HCT116 (cell line): ENCODE measurements around the gene CLDN5. TPM values are rescaled to one million over a fixed set of nuclear protein-coding genes. Genes with fewer than 3 reads are reported as not detected.

ENCODE experiments used
- ATAC-seq: fragments of 200-7000 bp; cut with Tn5 transposase; 2 replicates; pipeline ENCODE4 v1.9.1; 2020; ENCODE audit warnings: mild to moderate bottlenecking, moderate library complexity
- BruUV-seq: library from RNA; stranded (reverse); fragments of 400-500 nt; replicated peaks from 2 replicates; lab custom pipeline; 2021; lab: Mats Ljungman, UMichigan
- CTCF ChIA-PET: fragments of 300-600 bp; sonication (Branson Sonifier 250); formaldehyde crosslinking; loops from one replicate; lab custom pipeline; 2021; ENCODE audit warnings: antibody characterized with exemption; lab: Charles Lee
- POLR2A ChIA-PET: fragments of 300-600, 350-600 bp; sonication (Branson Sonifier 250); formaldehyde crosslinking; loops from one replicate; lab custom pipeline; 2021; ENCODE audit warnings: antibody characterized with exemption; lab: Charles Lee
- RAD21 ChIA-PET, 2 experiments: fragments of 300-600 bp; sonication (Branson Sonifier 250); formaldehyde crosslinking; loops; one replicate each; lab custom pipeline; 2023; ENCODE audit warnings: low total read pairs in 2 of 2; ENCODE audit not compliant: uncharacterized antibody in 2 of 2, unreplicated experiment in 2 of 2, low non-redundant PET in 1 of 2; lab: Charles Lee
- DNase-seq: peaks from one replicate; pipeline ENCODE4 v3.0.0-alpha.2; 2010; ENCODE audit warnings: low read depth, low spot score
- H2AFZ ChIP-seq: fragments of 200-600 bp; shearing (Covaris generic), sonication (generic); 2 replicates; pipeline ENCODE4 v1.6.1; 2017; ENCODE audit warnings: low read depth, mixed run types, mixed read lengths, antibody characterized with exemption, low read length; ENCODE audit not compliant: poor library complexity, severe bottlenecking
- H3K27ac ChIP-seq: 2 replicates; pipeline ENCODE4 v1.5.1; 2012; ENCODE audit warnings: low read depth, low read length
- H3K27me3 ChIP-seq: fragments of 200-600 bp; sonication (generic); 2 replicates; pipeline ENCODE4 v1.6.1; 2016; ENCODE audit warnings: mixed run types, low read length, mixed read lengths; ENCODE audit not compliant: insufficient read depth
- H3K36me3 ChIP-seq, 2 experiments: fragments of 200-500 bp in 1 of 2; fragments of 200-600 bp in 1 of 2; sonication (Bioruptor generic) in 1 of 2; sonication (generic) in 1 of 2; 2 replicates each; pipeline versions ENCODE4 v1.5.1 to v1.6.1; 2014 to 2016; ENCODE audit warnings: low read length in 2 of 2, inconsistent platforms in 1 of 2, mixed read lengths in 1 of 2, mixed run types in 1 of 2; ENCODE audit not compliant: insufficient read depth in 2 of 2, control insufficient read depth in 1 of 2
- H3K4me1 ChIP-seq, 2 experiments: fragments of 200-600 bp in 1 of 2; sonication (generic) in 1 of 2; 2 replicates each; pipeline versions ENCODE4 v1.5.1 to v1.6.1; 2012 to 2017; ENCODE audit warnings: low read length in 2 of 2, inconsistent platforms in 1 of 2, mild to moderate bottlenecking in 1 of 2, mixed read lengths in 1 of 2, mixed run types in 1 of 2, moderate library complexity in 1 of 2; ENCODE audit not compliant: insufficient read depth in 2 of 2, control insufficient read depth in 1 of 2
- H3K4me2 ChIP-seq: fragments of 200-600 bp; sonication (generic); 2 replicates; pipeline ENCODE4 v1.6.1; 2017; ENCODE audit warnings: mixed run types, low read length, mixed read lengths
- H3K4me3 ChIP-seq, 2 experiments: fragments of 200-600 bp in 1 of 2; sonication (generic) in 1 of 2; replicated peaks in 1 of 2; 2 replicates each; pipeline ENCODE4 v1.5.1; 2011 to 2016; ENCODE audit warnings: low read length in 2 of 2, control low read depth in 1 of 2, low read depth in 1 of 2, mild to moderate bottlenecking in 1 of 2, mixed read lengths in 1 of 2, mixed run types in 1 of 2
- H3K79me2 ChIP-seq: fragments of 200-600 bp; sonication (generic); 2 replicates; pipeline ENCODE4 v1.6.1; 2017; ENCODE audit warnings: mild to moderate bottlenecking, mixed run types, low read length, moderate library complexity, mixed read lengths; ENCODE audit not compliant: insufficient read depth
- H3K9ac ChIP-seq: fragments of 200-600 bp; sonication (generic); 2 replicates; pipeline ENCODE4 v1.6.1; 2016; ENCODE audit warnings: low read length, mixed read lengths
- H3K9me2 ChIP-seq: fragments of 200-600 bp; sonication (generic), shearing (Covaris generic); 2 replicates; pipeline ENCODE4 v1.6.1; 2017; ENCODE audit warnings: mixed run types, mild to moderate bottlenecking, moderate library complexity; ENCODE audit not compliant: insufficient read depth
- H3K9me3 ChIP-seq, 2 experiments: fragments of 200-500 bp in 1 of 2; fragments of 200-600 bp in 1 of 2; sonication (Bioruptor generic) in 1 of 2; sonication (generic) in 1 of 2; 2 replicates each; pipeline ENCODE4 v1.6.1; 2014 to 2017; ENCODE audit warnings: low read length in 2 of 2, mixed read lengths in 2 of 2, inconsistent platforms in 1 of 2, low read depth in 1 of 2, mild to moderate bottlenecking in 1 of 2, mixed run types in 1 of 2, moderate library complexity in 1 of 2; ENCODE audit not compliant: control insufficient read depth in 1 of 2, insufficient read depth in 1 of 2
- H4K20me1 ChIP-seq: fragments of 200-600 bp; sonication (generic), shearing (Covaris generic); 2 replicates; pipeline ENCODE4 v1.6.1; 2017; ENCODE audit warnings: mixed run types, mild to moderate bottlenecking, moderate library complexity; ENCODE audit not compliant: insufficient read depth
- EZH2phosphoT487 ChIP-seq: fragments of 200-600 bp; IDR thresholded peaks from 2 replicates; pipeline ENCODE4 v1.6.1; 2018; ENCODE audit warnings: antibody characterized with exemption, borderline replicate concordance
- JUND ChIP-seq: IDR thresholded peaks from 2 replicates; pipeline ENCODE4 v1.6.1; 2012
- POLR2A ChIP-seq: IDR thresholded peaks from 2 replicates; pipeline ENCODE4 v1.7.0; 2011; ENCODE audit warnings: borderline replicate concordance; ENCODE audit not compliant: insufficient read depth, insufficient read length; ENCODE audit errors: extremely low read depth
- POLR2AphosphoS5 ChIP-seq: IDR thresholded peaks from 2 replicates; pipeline ENCODE4 v1.6.1; 2011; ENCODE audit warnings: mild to moderate bottlenecking, low read depth, low read length, moderate library complexity
- RAD21 ChIP-seq: IDR thresholded peaks from 2 replicates; pipeline ENCODE4 v1.6.1; 2012; ENCODE audit warnings: low read depth, mild to moderate bottlenecking
- SRF ChIP-seq: IDR thresholded peaks from 2 replicates; pipeline ENCODE4 v1.6.1; 2012; ENCODE audit warnings: low read depth
- TCF7L2 ChIP-seq: IDR thresholded peaks from 2 replicates; pipeline ENCODE4 v1.7.0; 2011; ENCODE audit warnings: borderline replicate concordance, inconsistent platforms; ENCODE audit not compliant: insufficient read depth, insufficient read length; ENCODE audit errors: extremely low read depth
- YY1 ChIP-seq: IDR thresholded peaks from 2 replicates; pipeline ENCODE4 v1.6.1; 2011; ENCODE audit warnings: low read length, low read depth, moderate library complexity, mild to moderate bottlenecking; ENCODE audit not compliant: insufficient replicate concordance; ENCODE audit errors: extremely low read depth
- ZFX ChIP-seq: fragments of 450-650 bp; IDR thresholded peaks from 2 replicates; pipeline ENCODE4 v1.6.1; 2017
- ZNF274 ChIP-seq: fragments of 200-500 bp; sonication (Bioruptor generic); IDR thresholded peaks from 2 replicates; pipeline ENCODE4 v1.6.1; 2014; ENCODE audit warnings: mild to moderate bottlenecking, low read depth, low read length, inconsistent platforms
- intact Hi-C: fragments of 100-400 bp; cut with micrococcal nuclease; formaldehyde crosslinking; loops from 2 replicates; pipeline ENCODE4 v1.10.0; 2022
- total RNA-seq: library from RNA; stranded (reverse); gene quantifications from one replicate; pipeline ENCODE4 v1.2.1, GENCODE V29; 2021; ENCODE audit not compliant: unreplicated experiment
- TF ChIP-seq, protein P1 (sequence below): IDR thresholded peaks from 2 replicates; pipeline ENCODE4 v1.6.1; 2012; ENCODE audit warnings: low read depth
- TF ChIP-seq, protein P2 (sequence below), 3 experiments: fragments of 200-600 bp in 1 of 3; sonication (generic) in 1 of 3; IDR thresholded peaks in 2 of 3; conservative IDR thresholded peaks in 1 of 3; 2 replicates each; pipeline ENCODE4 v1.5.1; 2012 to 2017; ENCODE audit warnings: low read depth in 2 of 3, low read length in 2 of 3, antibody characterized with exemption in 1 of 3, borderline replicate concordance in 1 of 3, control low read depth in 1 of 3, mild to moderate bottlenecking in 1 of 3, mixed read lengths in 1 of 3, mixed run types in 1 of 3, moderate library complexity in 1 of 3; ENCODE audit not compliant: insufficient read depth in 1 of 3
- TF ChIP-seq, protein P3 (sequence below): IDR thresholded peaks from 2 replicates; pipeline ENCODE4 v1.6.1; 2012

The CLDN5 gene
- total RNA-seq, 1 experiment from 2014 or later = 0.32 TPM

DNA sequence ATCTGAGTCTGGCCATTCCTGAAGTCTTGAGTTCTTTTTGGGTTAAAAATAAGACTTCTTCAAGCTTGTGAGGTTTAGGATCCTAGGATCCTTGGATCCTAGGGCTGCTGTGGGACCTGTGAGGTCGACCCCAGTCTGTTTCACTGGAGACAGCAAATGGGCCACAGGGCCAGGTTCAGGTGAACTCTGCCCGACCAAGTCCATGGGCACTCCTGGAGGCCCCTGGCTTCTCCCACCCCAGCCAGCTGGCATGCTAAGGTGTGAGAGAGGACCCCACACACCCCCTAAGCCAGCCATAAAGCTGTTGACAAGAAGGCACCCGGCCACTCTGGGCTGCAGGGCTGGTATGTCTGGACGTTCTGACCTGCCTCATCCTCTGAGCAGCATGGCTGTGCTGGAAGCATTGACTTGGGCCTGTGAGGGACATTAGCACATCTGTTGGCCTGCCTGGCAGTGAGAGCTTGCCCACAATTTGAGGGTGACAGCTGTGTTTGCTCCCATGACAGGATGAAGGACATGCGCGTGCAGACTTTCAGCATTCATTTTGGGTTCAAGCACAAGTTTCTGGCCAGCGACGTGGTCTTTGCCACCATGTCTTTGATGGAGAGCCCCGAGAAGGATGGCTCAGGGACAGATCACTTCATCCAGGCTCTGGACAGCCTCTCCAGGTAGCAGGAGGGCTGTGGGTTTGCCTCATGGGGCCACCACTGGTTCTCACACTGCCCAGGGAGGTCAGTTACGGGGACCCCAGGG lies 16.0 kb downstream of the CLDN5 start:
- intact Hi-C loops = no loop called here
- Histone ChIP-seq H3K4me2 (no peak overlapping the region), H3K9me3 (no peaks in the 10 kb centered on the region), H3K9me2 (no peaks in the 10 kb centered on the region), H3K36me3 (peaks cover 3 to 21% of the 10 kb centered on the region in 2 experiments; a peak in 3 of 4 replicates), H2AFZ (no peak overlapping the region), H3K4me1 (no peaks in the 10 kb centered on the region), H3K79me2 (no peaks in the 10 kb centered on the region), H3K9ac (no peak overlapping the region), H3K4me3 (no peak overlapping the region), H4K20me1 (no peaks in the 10 kb centered on the region), H3K27me3 (no peaks in the 10 kb centered on the region), H3K27ac (no peak overlapping the region)
- ChIA-PET POLR2A (no interaction called here), RAD21 (no interaction called here), CTCF (no interaction called here)
- TF ChIP-seq, protein P1, sequence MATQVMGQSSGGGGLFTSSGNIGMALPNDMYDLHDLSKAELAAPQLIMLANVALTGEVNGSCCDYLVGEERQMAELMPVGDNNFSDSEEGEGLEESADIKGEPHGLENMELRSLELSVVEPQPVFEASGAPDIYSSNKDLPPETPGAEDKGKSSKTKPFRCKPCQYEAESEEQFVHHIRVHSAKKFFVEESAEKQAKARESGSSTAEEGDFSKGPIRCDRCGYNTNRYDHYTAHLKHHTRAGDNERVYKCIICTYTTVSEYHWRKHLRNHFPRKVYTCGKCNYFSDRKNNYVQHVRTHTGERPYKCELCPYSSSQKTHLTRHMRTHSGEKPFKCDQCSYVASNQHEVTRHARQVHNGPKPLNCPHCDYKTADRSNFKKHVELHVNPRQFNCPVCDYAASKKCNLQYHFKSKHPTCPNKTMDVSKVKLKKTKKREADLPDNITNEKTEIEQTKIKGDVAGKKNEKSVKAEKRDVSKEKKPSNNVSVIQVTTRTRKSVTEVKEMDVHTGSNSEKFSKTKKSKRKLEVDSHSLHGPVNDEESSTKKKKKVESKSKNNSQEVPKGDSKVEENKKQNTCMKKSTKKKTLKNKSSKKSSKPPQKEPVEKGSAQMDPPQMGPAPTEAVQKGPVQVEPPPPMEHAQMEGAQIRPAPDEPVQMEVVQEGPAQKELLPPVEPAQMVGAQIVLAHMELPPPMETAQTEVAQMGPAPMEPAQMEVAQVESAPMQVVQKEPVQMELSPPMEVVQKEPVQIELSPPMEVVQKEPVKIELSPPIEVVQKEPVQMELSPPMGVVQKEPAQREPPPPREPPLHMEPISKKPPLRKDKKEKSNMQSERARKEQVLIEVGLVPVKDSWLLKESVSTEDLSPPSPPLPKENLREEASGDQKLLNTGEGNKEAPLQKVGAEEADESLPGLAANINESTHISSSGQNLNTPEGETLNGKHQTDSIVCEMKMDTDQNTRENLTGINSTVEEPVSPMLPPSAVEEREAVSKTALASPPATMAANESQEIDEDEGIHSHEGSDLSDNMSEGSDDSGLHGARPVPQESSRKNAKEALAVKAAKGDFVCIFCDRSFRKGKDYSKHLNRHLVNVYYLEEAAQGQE = no peak
- TF ChIP-seq TCF7L2 = no peak
- no peak for TF ChIP-seq RAD21
- no peak for TF ChIP-seq EZH2phosphoT487
- DNase-seq (no peak), ATAC-seq (no peak)
- BruUV-seq = no TSS peak

DNA sequence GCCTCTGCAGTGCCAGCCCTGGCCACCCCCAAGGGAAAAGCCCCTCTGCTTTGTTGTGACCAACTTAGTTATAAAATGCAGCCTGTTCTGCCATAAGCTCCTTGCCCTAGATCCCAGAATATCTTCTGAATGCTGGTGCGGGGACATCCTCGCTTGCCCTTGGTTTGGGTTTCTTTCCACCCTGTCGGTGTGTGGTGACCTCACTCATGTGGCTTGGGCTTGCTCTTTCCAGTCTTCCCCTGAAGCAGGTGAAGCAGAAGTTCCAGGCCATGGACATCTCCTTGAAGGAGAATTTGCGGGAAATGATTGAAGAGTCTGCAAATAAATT lies 16.7 kb downstream of the CLDN5 start:
- no peak for DNase-seq
- TF ChIP-seq EZH2phosphoT487 = no peak
- no peak for TF ChIP-seq POLR2A
- TF ChIP-seq SRF = no peak
- TF ChIP-seq POLR2AphosphoS5 = no peak
- TF ChIP-seq ZNF274 = no peak
- TF ChIP-seq, protein P2, sequence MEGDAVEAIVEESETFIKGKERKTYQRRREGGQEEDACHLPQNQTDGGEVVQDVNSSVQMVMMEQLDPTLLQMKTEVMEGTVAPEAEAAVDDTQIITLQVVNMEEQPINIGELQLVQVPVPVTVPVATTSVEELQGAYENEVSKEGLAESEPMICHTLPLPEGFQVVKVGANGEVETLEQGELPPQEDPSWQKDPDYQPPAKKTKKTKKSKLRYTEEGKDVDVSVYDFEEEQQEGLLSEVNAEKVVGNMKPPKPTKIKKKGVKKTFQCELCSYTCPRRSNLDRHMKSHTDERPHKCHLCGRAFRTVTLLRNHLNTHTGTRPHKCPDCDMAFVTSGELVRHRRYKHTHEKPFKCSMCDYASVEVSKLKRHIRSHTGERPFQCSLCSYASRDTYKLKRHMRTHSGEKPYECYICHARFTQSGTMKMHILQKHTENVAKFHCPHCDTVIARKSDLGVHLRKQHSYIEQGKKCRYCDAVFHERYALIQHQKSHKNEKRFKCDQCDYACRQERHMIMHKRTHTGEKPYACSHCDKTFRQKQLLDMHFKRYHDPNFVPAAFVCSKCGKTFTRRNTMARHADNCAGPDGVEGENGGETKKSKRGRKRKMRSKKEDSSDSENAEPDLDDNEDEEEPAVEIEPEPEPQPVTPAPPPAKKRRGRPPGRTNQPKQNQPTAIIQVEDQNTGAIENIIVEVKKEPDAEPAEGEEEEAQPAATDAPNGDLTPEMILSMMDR (IDR thresholded peaks at IDR 0.05 in 2 of 3, conservative IDR thresholded peaks at IDR 0.05 in 1 of 3; ENCODE audit: borderline replicate concordance in 1 of 3, insufficient read depth in 1 of 3, low read depth in 2 of 3, low read length in 2 of 3) = no peak
- no peak for TF ChIP-seq ZFX
- TF ChIP-seq, protein P3, sequence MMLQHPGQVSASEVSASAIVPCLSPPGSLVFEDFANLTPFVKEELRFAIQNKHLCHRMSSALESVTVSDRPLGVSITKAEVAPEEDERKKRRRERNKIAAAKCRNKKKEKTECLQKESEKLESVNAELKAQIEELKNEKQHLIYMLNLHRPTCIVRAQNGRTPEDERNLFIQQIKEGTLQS = no peak
- TF ChIP-seq YY1 = no peak
- TF ChIP-seq JUND = no peak
- Histone ChIP-seq H3K9ac (no peak overlapping the region), H2AFZ (no peak overlapping the region), H3K36me3 (peaks cover 3 to 15% of the 10 kb centered on the region in 2 experiments; a peak in 3 of 4 replicates), H3K4me3 (no peak overlapping the region), H3K27me3 (no peaks in the 10 kb centered on the region), H3K4me1 (no peaks in the 10 kb centered on the region), H3K9me3 (no peaks in the 10 kb centered on the region), H4K20me1 (no peaks in the 10 kb centered on the region), H3K9me2 (no peaks in the 10 kb centered on the region), H3K79me2 (no peaks in the 10 kb centered on the region), H3K27ac (no peak overlapping the region), H3K4me2 (no peak overlapping the region)
- ChIA-PET CTCF (no interaction called here), POLR2A (no interaction called here), RAD21 (no interaction called here)
- intact Hi-C loops = no loop called here
- BruUV-seq = no TSS peak
- no peak for ATAC-seq
